Measurements from ENCODE around the gene SIL1.
"Not testable (repeated sequence)": the region's sequence is repeated elsewhere in the genome, so short reads cannot be mapped to it uniquely, and the experiment has no call there.

The SIL1 gene
- total RNA-seq: 43.2 to 138 (median 93.5) reads per million in 18 experiments

DNA sequence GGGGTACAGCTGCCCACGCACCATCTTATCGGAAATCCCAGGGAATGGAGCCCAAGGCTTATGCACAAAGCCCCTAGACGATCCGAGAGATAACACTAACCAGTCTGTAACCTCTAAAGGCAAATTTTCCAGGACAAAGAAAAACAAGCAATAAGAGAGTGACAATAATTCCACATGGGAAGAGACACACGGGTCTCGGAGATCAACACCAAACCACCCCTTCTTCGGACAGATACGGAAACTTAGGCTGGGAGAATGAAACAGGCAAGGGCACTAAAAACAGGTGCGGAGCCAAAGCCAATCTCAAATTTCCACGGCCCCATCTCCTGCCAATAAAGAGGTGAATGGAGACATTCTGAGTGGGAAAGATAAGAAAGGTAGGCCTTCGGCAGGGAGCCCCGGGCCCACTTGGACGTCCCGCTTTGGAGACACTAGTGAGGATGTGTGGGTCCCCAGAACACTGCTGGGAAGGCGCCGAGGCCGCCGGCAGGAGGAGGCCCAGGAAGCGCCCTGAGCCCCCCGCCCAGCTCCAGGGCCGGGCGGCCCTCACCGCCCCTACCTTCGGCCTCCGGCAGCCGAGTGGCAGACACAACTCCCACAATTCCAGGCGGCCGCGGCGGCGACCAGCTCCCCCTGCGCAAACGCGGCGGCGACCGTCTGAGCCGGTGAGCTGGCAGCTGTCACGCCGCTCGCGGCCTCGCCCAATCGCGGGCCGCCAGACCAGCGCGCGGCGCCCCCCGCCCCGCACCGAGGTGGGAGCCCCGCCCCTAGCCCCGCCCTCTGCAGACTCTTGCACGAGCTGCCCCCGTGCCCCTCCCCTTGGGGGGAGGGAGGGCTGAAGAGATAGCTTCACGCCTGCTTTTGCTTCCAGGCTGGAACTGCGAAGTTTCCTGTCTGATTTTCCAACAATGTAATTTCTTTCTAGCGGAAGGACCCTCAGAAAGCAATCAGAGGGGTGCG, at the start of gene SIL1:
Gene SIL1, minus strand, starts transcription at position 659 of the 960 bp plus-strand sequence. CDS start 70,525 bp downstream, outside the sequence.
- peak; percentile 93 to 96 for DNase-seq

- DNase-seq: peak; percentile 95 to 97
Observed at GRCh38 chr5:139246394-139246793, 48.2 kb upstream of the SIL1 start.

DNA sequence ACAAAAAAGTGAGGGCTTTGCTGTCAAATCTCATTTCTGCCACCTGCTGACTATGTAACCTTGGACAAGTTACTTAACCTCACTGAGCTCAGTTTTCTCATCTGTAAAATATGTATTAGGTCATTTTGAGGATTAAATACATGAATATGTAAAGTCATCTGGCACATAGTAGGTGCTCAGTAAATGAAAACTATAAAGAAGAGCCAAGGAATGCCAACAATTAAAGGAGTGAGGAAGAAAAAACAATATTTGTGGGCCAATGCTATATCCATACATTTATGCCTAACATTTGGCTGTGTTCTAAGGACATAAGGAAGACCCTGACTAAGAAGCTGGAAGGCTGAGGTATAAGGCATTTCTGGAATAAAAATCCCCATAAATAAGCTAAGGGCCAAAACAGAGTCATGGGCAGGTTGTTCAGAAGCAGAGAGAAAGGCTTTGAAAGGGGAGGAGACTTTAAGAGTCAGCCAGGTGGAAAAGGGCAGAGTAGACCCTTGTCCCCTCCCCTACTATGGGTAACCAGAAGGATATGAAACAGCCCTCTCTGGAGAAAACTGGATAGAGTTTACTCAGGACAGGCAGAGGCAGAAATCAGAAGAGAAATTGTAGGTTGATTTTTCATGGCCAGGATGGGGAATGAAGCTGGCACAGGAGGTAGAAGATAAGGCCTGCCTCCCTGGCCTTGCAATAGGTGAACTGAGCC, 47.6 kb upstream of the SIL1 start:
- no peak for DNase-seq

DNA sequence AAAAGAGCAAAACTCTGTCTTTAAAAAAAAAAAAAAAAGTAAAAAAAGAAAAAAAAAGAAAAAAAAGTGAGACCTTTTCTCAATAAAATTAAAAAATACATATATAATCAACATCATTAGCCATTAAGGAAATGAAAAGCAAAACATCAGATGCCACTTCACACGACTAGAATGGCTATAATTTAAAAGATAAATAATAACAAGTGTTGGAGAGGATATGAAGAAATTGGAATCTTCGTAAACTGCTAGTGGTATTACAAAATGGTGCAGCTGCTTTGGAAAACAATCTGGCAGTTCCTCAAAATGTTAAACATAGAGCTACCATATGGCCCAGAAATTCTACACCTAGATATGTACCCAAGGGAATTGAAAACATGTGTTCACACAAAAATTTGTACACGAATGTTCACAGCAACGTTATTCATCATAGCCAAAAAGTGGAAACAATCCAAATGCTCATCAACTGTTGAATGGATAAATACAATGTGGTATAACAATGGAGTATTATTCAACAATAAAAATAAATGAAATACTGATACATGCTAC, 45.3 kb upstream of the SIL1 start:
- peak in 1 of 2 donors; percentile 16 for DNase-seq

- DNase-seq: no peak
Observed at GRCh38 chr5:139241139-139241538, 43.0 kb upstream of the SIL1 start.

DNA sequence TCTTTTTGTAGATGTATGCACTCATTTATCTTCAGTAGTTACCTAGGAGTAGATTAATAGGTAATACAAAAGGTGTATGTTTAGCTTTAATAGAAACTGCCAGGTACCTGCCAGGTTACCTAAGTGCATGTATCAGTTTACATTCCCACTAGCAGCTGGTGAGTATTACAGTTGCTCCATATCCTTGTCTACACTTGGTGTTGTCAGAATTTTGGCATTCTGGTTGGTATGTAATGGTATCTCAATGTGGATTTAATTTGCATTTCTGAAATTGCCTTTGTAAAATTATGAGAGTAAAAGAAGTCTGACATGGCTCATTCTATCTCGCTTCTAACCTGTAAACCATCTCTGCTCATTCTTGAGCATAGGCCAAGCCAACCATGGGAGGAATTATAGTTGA, 38.3 kb upstream of the SIL1 start:
- DNase-seq: no peak

DNA sequence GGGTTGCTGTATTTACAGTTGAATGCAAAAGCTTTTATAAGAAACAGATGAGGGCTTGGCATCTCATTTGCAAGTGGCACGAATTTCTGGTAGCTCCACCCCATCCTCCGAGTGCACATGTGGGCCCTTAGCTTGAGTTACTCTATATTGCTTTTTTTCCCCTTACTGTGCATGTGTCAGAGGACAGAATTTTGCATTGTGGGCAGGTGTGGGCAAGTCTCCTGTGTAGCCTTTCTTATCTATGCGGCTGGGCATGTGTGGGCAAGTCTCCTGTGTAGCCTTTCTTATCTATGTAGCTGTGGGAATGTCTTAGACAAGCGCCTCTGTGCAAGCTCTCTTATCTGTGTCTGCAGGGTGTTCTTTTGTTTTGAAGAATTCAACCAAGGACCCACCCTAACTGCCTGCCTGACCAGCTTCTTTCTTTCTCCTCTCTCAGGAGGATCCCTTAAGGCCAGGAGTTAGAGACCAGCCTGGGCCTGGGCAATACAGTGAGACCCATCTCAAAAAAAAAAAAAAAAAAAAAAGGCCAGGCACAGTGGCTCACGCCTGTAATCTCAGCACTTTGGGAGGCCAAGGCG, 34.1 kb upstream of the SIL1 start:
- DNase-seq: no peak

DNA sequence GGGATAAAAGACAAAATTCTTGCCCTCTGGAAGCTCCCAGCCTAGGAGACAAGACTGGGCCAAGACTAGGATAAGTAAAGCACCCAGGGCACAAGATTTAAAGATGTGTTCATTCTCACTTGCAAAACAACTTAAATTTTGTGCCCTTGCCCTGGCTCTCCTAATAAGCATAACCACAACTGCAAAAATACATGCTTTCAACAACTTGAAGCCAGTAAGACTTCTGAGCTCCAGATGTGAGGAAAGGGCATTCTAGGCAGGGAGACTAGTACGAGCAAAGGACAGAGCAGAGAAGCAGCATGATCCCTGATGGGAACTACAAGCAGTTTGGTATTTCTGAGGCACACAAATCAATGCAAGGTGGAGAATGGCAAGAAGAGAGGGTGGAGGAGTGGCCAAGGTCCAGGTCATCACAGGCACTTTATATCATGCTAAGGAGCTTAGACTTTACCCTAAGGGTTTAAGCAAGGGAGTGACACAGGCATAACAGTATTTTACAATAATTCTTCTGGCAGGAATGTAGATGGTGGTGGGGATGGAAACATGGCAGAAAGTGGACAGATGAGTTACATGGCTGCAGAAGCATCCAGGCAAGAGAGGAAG, 30.1 kb upstream of the SIL1 start:
- no peak for DNase-seq

DNA sequence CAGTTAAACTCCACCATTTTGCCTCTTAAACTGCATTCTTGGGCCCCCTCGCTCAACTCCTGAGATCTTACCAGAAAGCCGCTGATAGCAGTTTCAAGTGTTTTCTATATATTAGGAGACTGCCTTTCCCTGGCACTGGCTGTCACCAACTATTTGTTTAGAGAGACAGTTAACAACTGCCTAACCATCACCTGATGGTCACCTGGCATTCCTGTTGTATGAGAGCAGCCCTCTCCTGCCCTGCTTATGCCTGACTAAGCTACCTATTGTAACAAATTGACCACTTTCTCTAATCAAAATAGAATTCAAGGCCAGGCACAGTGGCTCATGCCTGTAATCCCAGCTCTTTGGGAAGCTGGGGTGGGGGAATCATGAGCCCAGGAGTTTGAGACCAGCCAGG, 28.0 kb upstream of the SIL1 start:
- no peak for DNase-seq

DNA sequence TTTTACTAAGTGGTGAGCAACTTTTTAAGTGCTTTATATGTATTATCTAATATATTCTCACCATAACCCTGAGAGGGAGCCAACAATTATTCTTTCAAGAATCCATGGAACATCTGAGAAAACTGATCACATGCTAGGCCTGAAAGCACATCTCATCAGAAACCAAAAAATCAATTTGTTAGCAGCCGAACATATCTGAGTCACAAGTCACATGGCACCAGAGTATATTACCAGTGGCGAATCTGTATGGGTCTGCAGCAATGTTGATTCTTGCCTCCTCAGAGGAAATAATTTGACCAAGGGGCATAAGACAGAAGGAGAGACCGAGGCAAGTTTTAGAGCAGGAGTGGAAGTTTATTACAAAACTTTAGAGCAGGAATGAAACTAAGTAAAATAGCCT, 25.3 kb upstream of the SIL1 start:
- no peak for DNase-seq

GRCh38 chr5:139222346-139222745, 24.2 kb upstream of the SIL1 start:
- no peak for DNase-seq

- DNase-seq: not testable (repeated sequence)
Observed at GRCh38 chr5:139218038-139218437, 19.9 kb upstream of the SIL1 start.

GRCh38 chr5:139215107-139215975, 17.2 kb upstream of the SIL1 start:
- no peak for DNase-seq

GRCh38 chr5:139214646-139215045, 16.5 kb upstream of the SIL1 start:
- DNase-seq: no peak

DNA sequence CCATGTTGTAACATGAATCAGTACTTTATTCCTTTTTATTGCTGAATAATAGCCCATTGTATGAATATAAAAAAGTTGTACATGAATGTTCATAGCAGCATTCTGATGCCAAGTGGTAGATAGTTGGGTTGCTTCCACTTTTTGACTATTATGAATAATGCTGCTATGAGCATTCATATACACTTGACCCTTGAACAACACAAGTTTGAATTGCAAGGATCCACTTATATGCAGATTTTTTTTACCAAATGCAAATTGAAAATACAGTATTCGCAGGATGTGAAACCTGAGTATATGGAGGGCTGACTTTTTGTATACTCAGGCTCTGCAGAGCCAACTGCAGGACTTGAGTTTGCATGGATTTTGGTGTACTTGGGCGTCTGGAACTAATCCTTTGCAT, 14.7 kb upstream of the SIL1 start:
- no peak for DNase-seq

DNA sequence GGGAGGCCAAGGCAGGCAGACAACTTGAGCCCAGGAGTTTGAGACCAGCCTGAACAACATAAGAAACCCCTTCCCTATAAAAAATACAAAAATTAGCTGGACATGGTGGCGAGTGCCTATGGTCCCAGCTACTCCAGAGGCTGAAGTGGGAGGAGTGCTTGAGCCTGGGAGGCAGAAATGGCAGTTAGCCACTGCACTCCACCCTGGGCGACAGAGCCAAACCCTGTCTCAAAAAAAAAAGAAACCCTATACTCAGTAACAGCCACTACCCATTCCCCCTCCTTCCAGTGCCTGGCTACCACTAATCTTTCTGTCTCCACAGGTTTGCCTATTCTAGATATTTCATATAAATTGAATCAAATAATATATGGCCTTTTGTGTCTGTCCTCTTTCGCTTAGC, 14.3 kb upstream of the SIL1 start:
- DNase-seq: no peak

GRCh38 chr5:139210585-139210984, 12.4 kb upstream of the SIL1 start:
- no peak for DNase-seq

- DNase-seq: peak; percentile 23 to 26
Observed at GRCh38 chr5:139207297-139208000, 9.3 kb upstream of the SIL1 start.

DNA sequence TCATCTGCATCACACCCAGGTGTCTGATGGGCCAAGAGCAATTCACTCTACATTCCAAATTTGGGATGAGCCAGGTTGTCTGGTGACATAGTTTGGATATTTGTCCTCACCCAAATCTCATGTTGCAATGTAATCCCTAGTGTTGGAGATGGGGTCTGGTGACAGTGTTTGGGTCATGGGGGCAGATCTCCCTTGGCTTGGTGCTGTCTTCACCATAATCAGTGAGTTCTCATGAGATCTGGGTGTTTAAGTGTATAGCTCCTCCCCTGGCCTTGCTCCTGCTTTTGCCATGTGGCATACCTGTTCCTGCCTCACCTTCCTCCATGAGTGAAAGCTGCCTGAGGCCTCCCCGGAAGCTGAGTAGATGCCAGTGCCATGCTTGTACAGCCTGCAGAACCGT, 7.4 kb upstream of the SIL1 start:
- DNase-seq: no peak

DNA sequence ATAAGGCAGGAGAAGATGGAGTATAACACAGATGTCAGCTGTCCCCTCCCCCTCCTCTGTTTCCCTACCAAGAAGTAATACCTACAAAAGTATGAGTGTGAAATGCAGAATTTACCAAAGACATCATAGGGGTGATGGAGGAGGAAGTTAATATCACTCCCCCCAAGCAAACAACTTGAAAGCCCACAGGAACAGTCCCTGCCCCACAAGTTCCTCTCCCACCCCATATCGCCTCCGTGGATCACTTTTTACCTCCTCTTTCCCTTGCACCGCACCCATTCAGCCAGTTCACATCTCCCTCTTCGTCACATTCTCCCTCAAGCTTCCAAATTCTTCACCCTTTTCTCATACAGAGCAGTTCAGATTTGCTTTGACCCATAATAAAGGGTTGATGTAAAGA, 7.0 kb upstream of the SIL1 start:
- DNase-seq: no peak

GRCh38 chr5:139204196-139204595, 6.0 kb upstream of the SIL1 start:
- no peak for DNase-seq
